ENCODE measurements around the gene ZNF385D. TPM values are rescaled to one million over a fixed set of nuclear protein-coding genes. Genes with fewer than 3 reads are reported as not detected.

Gene ZNF385D
- total RNA-seq, 1 donor, result 1.7 TPM

GRCh38 chr3:21791356-21791755 is 40.3 kb upstream of the ZNF385D start:
- no peak for DNase-seq (ENCODE audit: low read depth)
- H3K4me3 ChIP-seq (ENCODE audit: low read depth, low read length), result no peak overlapping the region
- no peak for TF ChIP-seq CTCF (IDR thresholded peaks at IDR 0.05; ENCODE audit: insufficient read depth, low read depth, low read length)

GRCh38 chr3:21790466-21790865 is 39.5 kb upstream of the ZNF385D start:
- no peak overlapping the region for H3K4me3 ChIP-seq (ENCODE audit: low read depth, low read length)
- DNase-seq (ENCODE audit: low read depth), result no peak
- TF ChIP-seq CTCF (IDR thresholded peaks at IDR 0.05; ENCODE audit: insufficient read depth, low read depth, low read length), result no peak

- no peak overlapping the region for H3K4me3 ChIP-seq (ENCODE audit: low read depth, low read length)
- TF ChIP-seq CTCF (IDR thresholded peaks at IDR 0.05; ENCODE audit: insufficient read depth, low read depth, low read length), result no peak
- DNase-seq (ENCODE audit: low read depth), result no peak
Measured at GRCh38 chr3:21789730-21790129, 38.7 kb upstream of the ZNF385D start.

- no peak overlapping the region for H3K4me3 ChIP-seq (ENCODE audit: low read depth, low read length)
- TF ChIP-seq CTCF (IDR thresholded peaks at IDR 0.05; ENCODE audit: insufficient read depth, low read depth, low read length), result no peak
Measured at GRCh38 chr3:21786438-21786797, 35.4 kb upstream of the ZNF385D start.

GRCh38 chr3:21785765-21786437 is 34.9 kb upstream of the ZNF385D start:
- TF ChIP-seq CTCF (IDR thresholded peaks at IDR 0.05; ENCODE audit: insufficient read depth, low read depth, low read length), result no peak
- H3K4me3 ChIP-seq (ENCODE audit: low read depth, low read length), result no peak overlapping the region
- no peak for DNase-seq (ENCODE audit: low read depth)

More at GRCh38 chr3:21786438-21786797, 35.4 kb upstream of the ZNF385D start:
- DNase-seq (ENCODE audit: low read depth), result no peak

- no peak for TF ChIP-seq CTCF (IDR thresholded peaks at IDR 0.05; ENCODE audit: insufficient read depth, low read depth, low read length)
- DNase-seq (ENCODE audit: low read depth), result no peak
- H3K4me3 ChIP-seq (ENCODE audit: low read depth, low read length), result no peak overlapping the region
Measured at GRCh38 chr3:21783839-21784238, 32.8 kb upstream of the ZNF385D start.

GRCh38 chr3:21781355-21781754 is 30.3 kb upstream of the ZNF385D start:
- no peak for TF ChIP-seq CTCF (IDR thresholded peaks at IDR 0.05; ENCODE audit: insufficient read depth, low read depth, low read length)
- DNase-seq (ENCODE audit: low read depth), result no peak
- no peak overlapping the region for H3K4me3 ChIP-seq (ENCODE audit: low read depth, low read length)

All from fibroblast of villous mesenchyme (primary cell).